Measurements from ENCODE around the gene RTBDN. TPM values are rescaled to one million over a fixed set of nuclear protein-coding genes. Genes with fewer than 3 reads are reported as not detected.

Gene RTBDN
- total RNA-seq, 2 experiments from 2014 or later = not detected

DNA sequence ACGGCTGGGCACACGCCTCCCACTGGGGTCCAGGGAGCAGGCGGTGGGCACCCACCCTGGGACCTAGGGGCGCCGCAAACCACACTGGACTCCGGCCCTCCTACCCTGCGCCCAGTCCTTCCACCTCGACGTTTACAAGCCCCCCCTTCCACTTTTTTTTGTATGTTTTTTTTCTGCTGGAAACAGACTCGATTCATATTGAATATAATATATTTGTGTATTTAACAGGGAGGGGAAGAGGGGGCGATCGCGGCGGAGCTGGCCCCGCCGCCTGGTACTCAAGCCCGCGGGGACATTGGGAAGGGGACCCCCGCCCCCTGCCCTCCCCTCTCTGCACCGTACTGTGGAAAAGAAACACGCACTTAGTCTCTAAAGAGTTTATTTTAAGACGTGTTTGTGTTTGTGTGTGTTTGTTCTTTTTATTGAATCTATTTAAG is 41.5 kb downstream of the RTBDN start:
- Mint-ChIP-seq H3K36me3 (ENCODE audit: low read depth) (peaks cover 47% of the 10 kb centered on the region), H3K9me3 (no peaks in the 10 kb centered on the region), H3K4me1 (ENCODE audit: low read depth) (peaks cover 56% of the 10 kb centered on the region), H3K27ac (peak overlapping the region; percentile 99), H3K27me3 (peaks cover 13% of the 10 kb centered on the region), H3K4me3 (peak overlapping the region; percentile 97)
- Histone ChIP-seq H3K27me3 (ENCODE audit: control insufficient read depth in 1 of 2, insufficient read depth in 2 of 2, low read length in 2 of 2) (no peaks in the 10 kb centered on the region), H3K4me3 (ENCODE audit: low read length) (peak overlapping the region; percentile 98), H3K27ac (ENCODE audit: low read depth in 1 of 2, low read length in 2 of 2) (peak overlapping the region; percentile 99 to 100), H3K36me3 (ENCODE audit: insufficient read depth, low read length) (peaks cover 10% of the 10 kb centered on the region), H3K9me3 (ENCODE audit: control insufficient read depth in 1 of 2, insufficient read depth in 1 of 2, low read length in 2 of 2) (no peaks in the 10 kb centered on the region), H3K4me1 (ENCODE audit: insufficient read depth, low read length) (peaks cover 63% of the 10 kb centered on the region)
- DNase-seq = peak in 3 of 14 experiments; percentile 18 to 66 (median 48)
- TF ChIP-seq, protein P1, sequence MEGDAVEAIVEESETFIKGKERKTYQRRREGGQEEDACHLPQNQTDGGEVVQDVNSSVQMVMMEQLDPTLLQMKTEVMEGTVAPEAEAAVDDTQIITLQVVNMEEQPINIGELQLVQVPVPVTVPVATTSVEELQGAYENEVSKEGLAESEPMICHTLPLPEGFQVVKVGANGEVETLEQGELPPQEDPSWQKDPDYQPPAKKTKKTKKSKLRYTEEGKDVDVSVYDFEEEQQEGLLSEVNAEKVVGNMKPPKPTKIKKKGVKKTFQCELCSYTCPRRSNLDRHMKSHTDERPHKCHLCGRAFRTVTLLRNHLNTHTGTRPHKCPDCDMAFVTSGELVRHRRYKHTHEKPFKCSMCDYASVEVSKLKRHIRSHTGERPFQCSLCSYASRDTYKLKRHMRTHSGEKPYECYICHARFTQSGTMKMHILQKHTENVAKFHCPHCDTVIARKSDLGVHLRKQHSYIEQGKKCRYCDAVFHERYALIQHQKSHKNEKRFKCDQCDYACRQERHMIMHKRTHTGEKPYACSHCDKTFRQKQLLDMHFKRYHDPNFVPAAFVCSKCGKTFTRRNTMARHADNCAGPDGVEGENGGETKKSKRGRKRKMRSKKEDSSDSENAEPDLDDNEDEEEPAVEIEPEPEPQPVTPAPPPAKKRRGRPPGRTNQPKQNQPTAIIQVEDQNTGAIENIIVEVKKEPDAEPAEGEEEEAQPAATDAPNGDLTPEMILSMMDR (IDR thresholded peaks at IDR 0.05) = no peak
- intact Hi-C loops (cut with DNase I, micrococcal nuclease) = loop anchor here (1.0 to 5.0 kb wide), 2 partner anchors 11 to 126 kb away; partner anchors contain the start of genes MAN2B1 (in 1 of the 2) and WDR83 (in 1 of the 2)
- POLR2A ChIA-PET = interaction anchor here (0.5 to 8.3 kb wide), 22 partner anchors 9 to 1728 kb away, joined by 3 to 348 read pairs (median 8); partner anchors contain the start of genes GCDH, GET3, HOOK2 and MAN2B1
- CTCF ChIA-PET = interaction anchor here (1.1 to 9.4 kb wide), 3 partner anchors 10 to 33 kb away, joined by 5 to 178 read pairs (median 14); partner anchors contain the start of gene HOOK2
- peak; percentile 1 for ATAC-seq (ENCODE audit: poor library complexity)

DNA sequence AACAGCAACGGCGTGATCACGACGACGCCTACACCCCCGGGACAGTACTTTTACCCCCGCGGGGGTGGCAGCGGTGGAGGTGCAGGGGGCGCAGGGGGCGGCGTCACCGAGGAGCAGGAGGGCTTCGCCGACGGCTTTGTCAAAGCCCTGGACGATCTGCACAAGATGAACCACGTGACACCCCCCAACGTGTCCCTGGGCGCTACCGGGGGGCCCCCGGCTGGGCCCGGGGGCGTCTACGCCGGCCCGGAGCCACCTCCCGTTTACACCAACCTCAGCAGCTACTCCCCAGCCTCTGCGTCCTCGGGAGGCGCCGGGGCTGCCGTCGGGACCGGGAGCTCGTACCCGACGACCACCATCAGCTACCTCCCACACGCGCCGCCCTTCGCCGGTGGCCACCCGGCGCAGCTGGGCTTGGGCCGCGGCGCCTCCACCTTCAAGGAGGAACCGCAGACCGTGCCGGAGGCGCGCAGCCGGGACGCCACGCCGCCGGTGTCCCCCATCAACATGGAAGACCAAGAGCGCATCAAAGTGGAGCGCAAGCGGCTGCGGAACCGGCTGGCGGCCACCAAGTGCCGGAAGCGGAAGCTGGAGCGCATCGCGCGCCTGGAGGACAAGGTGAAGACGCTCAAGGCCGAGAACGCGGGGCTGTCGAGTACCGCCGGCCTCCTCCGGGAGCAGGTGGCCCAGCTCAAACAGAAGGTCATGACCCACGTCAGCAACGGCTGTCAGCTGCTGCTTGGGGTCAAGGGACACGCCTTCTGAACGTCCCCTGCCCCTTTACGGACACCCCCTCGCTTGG is 42.1 kb downstream of the RTBDN start:
- intact Hi-C loops (cut with DNase I, micrococcal nuclease) = loop anchor here in 1 of 2 experiments (5.0 kb wide), 1 partner anchor 125 kb away; the partner anchor contains the start of genes MAN2B1 and WDR83
- TF ChIP-seq, protein P1 (IDR thresholded peaks at IDR 0.05) = no peak
- H3K27ac Mint-ChIP-seq = peak overlapping the region; percentile 99
- DNase-seq (peak; percentile 52 to 86 (median 74)), ATAC-seq (ENCODE audit: poor library complexity) (no peak)
- ChIA-PET POLR2A (interaction anchor here (0.5 to 8.3 kb wide), 34 partner anchors 9 to 1411 kb away, joined by 3 to 348 read pairs (median 6); partner anchors contain the start of genes CALR, DHPS, GCDH and GET3), CTCF (interaction anchor here (1.2 to 9.4 kb wide), 4 partner anchors 9 to 32 kb away, joined by 4 to 178 read pairs (median 12); partner anchors contain the start of gene HOOK2)
- no peaks in the 10 kb centered on the region for H3K9me3 Mint-ChIP-seq
- peaks cover 47% of the 10 kb centered on the region for H3K36me3 Mint-ChIP-seq (ENCODE audit: low read depth)
- H3K4me1 ChIP-seq (ENCODE audit: insufficient read depth, low read length) = peaks cover 63% of the 10 kb centered on the region
- peaks cover 10% of the 10 kb centered on the region for H3K36me3 ChIP-seq (ENCODE audit: insufficient read depth, low read length)
- H3K27me3 ChIP-seq (ENCODE audit: control insufficient read depth in 1 of 2, insufficient read depth in 2 of 2, low read length in 2 of 2) = no peaks in the 10 kb centered on the region
- peaks cover 56% of the 10 kb centered on the region for H3K4me1 Mint-ChIP-seq (ENCODE audit: low read depth)
- H3K9me3 ChIP-seq (ENCODE audit: control insufficient read depth in 1 of 2, insufficient read depth in 1 of 2, low read length in 2 of 2) = no peaks in the 10 kb centered on the region
- peaks cover 13% of the 10 kb centered on the region for H3K27me3 Mint-ChIP-seq
- peak overlapping the region; percentile 98 for H3K4me3 ChIP-seq (ENCODE audit: low read length)
- H3K27ac ChIP-seq (ENCODE audit: low read depth in 1 of 2, low read length in 2 of 2) = peak overlapping the region; percentile 99 to 100
- H3K4me3 Mint-ChIP-seq = peak overlapping the region; percentile 97

DNA sequence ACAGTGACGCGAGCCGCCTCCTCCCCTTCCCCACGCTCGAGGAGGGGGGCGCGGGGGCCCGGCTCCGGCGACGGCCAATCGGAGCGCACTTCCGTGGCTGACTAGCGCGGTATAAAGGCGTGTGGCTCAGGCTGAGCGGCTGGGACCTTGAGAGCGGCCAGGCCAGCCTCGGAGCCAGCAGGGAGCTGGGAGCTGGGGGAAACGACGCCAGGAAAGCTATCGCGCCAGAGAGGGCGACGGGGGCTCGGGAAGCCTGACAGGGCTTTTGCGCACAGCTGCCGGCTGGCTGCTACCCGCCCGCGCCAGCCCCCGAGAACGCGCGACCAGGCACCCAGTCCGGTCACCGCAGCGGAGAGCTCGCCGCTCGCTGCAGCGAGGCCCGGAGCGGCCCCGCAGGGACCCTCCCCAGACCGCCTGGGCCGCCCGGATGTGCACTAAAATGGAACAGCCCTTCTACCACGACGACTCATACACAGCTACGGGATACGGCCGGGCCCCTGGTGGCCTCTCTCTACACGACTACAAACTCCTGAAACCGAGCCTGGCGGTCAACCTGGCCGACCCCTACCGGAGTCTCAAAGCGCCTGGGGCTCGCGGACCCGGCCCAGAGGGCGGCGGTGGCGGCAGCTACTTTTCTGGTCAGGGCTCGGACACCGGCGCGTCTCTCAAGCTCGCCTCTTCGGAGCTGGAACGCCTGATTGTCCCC is 42.9 kb downstream of the RTBDN start, which contains the start of gene JUNB:
Gene JUNB (plus strand): TSS at position 142 of the 706 bp plus-strand sequence. CDS start 286 bp downstream, at position 428.
- peaks cover 13% of the 10 kb centered on the region for H3K27me3 Mint-ChIP-seq
- Histone ChIP-seq H3K4me3 (ENCODE audit: low read length) (peak within 1 kb of the TSS; percentile 98), H3K27ac (ENCODE audit: low read depth in 1 of 2, low read length in 2 of 2) (peak within 1 kb of the TSS; percentile 99 to 100), H3K27me3 (ENCODE audit: control insufficient read depth in 1 of 2, insufficient read depth in 2 of 2, low read length in 2 of 2) (no peaks in the 10 kb centered on the region), H3K4me1 (ENCODE audit: insufficient read depth, low read length) (peaks cover 66% of the 10 kb centered on the region), H3K36me3 (ENCODE audit: insufficient read depth, low read length) (peaks cover 5% of the 10 kb centered on the region), H3K9me3 (ENCODE audit: control insufficient read depth in 1 of 2, insufficient read depth in 1 of 2, low read length in 2 of 2) (no peaks in the 10 kb centered on the region)
- H3K4me3 Mint-ChIP-seq = peak within 1 kb of the TSS; percentile 97
- peaks cover 44% of the 10 kb centered on the region for H3K36me3 Mint-ChIP-seq (ENCODE audit: low read depth)
- TF ChIP-seq, protein P1 (IDR thresholded peaks at IDR 0.05) = no peak
- ATAC-seq (ENCODE audit: poor library complexity) (peak; percentile 37), DNase-seq (peak; percentile 94 to 99 (median 98))
- CTCF ChIA-PET = interaction anchor here (1.2 to 9.4 kb wide), 4 partner anchors 9 to 31 kb away, joined by 4 to 178 read pairs (median 7); partner anchors contain the start of gene HOOK2
- intact Hi-C loops (cut with DNase I, micrococcal nuclease) = loop anchor here in 1 of 2 experiments (5.0 kb wide), 1 partner anchor 124 kb away; the partner anchor contains the start of genes MAN2B1 and WDR83
- peak within 1 kb of the TSS; percentile 99 for H3K27ac Mint-ChIP-seq
- no peaks in the 10 kb centered on the region for H3K9me3 Mint-ChIP-seq
- POLR2A ChIA-PET = interaction anchor here (0.5 to 8.3 kb wide), 30 partner anchors 9 to 1410 kb away, joined by 3 to 348 read pairs (median 6); partner anchors contain the start of genes CALR, DHPS, GCDH and GET3
- H3K4me1 Mint-ChIP-seq (ENCODE audit: low read depth) = peaks cover 53% of the 10 kb centered on the region
